Astrocyte of the cerebellum (primary cell): ENCODE measurements around the gene TMEM232.

Experiments
- DNase-seq: peaks from one replicate; pipeline ENCODE4 v3.0.0-alpha.2; 2011; ENCODE audit warnings: low read depth
- H3K4me3 ChIP-seq: 2 replicates; pipeline ENCODE4 v1.5.1; 2011; ENCODE audit warnings: mild to moderate bottlenecking, low read depth, low read length, moderate library complexity
- in situ Hi-C: cut with HindIII; loops from 2 replicates; pipeline ENCODE4 v1.10.0; 2017; ENCODE audit warnings: low sequenced_read_pairs
- TF ChIP-seq, protein P1 (sequence below): IDR thresholded peaks from 2 replicates; pipeline ENCODE4 v1.5.1; 2012; ENCODE audit warnings: low read length, low read depth, moderate library complexity, mild to moderate bottlenecking; ENCODE audit errors: missing control alignments

TMEM232 gene

DNA sequence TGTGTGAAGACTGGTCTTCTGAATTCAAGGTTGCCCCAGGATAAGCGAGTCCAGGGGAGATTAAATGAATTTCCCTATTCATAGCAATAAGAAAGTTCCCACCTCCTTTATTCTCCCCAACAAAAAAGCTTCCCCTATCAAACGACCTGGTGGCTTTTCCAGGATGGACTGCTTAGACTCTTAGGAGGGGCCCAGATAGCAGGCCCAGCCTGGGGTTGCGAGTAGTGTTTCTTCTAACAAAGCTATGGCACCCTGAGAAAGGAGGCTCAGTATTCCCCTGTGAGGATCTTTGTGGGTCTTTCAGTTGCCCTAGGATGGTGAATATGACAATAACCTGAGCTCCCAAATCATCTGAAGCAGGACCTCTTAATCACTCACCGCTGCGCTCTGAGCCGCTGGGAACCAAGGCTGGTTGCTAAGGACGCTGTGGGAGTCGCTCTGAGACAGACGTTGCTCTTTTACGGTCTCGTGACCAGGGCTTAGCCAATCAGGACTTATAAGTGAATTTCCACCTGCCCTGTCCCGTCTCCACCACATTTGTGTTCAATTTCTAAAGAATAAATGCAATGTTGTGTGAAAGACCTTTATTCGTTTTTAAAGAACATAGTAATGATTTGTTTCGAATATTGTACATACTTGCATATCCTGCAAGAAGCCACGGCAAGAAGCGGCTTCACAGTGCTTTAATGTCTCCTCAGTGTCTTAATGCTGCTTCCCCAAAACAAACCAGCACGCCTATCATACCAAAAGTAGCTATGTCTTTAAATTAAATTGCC, at the start of gene TMEM232:
TMEM232 (minus strand) TSS at position 423 of the 776 bp plus-strand sequence. CDS start 59,319 bp downstream, outside the sequence.
- H3K4me3 ChIP-seq: peak within 1 kb of the TSS; percentile 43
- in situ Hi-C loops: no loop called here
- TF ChIP-seq, protein P1, sequence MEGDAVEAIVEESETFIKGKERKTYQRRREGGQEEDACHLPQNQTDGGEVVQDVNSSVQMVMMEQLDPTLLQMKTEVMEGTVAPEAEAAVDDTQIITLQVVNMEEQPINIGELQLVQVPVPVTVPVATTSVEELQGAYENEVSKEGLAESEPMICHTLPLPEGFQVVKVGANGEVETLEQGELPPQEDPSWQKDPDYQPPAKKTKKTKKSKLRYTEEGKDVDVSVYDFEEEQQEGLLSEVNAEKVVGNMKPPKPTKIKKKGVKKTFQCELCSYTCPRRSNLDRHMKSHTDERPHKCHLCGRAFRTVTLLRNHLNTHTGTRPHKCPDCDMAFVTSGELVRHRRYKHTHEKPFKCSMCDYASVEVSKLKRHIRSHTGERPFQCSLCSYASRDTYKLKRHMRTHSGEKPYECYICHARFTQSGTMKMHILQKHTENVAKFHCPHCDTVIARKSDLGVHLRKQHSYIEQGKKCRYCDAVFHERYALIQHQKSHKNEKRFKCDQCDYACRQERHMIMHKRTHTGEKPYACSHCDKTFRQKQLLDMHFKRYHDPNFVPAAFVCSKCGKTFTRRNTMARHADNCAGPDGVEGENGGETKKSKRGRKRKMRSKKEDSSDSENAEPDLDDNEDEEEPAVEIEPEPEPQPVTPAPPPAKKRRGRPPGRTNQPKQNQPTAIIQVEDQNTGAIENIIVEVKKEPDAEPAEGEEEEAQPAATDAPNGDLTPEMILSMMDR: no peak
- peak; percentile 38 for DNase-seq

DNA sequence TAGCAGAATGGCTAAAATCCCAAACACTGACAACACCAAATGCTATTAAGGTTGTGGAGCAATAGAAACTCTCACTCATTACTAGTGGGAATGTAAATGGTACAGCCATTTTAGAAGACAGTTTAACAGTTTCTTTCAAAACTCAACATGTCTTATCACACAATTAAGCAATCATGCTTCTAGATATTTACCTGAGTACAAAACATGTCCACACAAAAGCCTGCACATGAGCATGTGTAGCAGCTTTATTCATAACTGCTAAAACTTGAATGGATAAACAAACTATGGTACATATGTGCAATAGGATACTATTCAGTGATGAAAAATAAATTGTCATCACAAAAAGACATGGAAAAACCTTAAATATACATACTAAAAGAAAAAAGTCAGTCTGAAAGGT, 43.8 kb upstream of the TMEM232 start:
- no peak overlapping the region for H3K4me3 ChIP-seq
- DNase-seq: no peak
- TF ChIP-seq, protein P1: no peak
- in situ Hi-C loops: no loop called here

DNA sequence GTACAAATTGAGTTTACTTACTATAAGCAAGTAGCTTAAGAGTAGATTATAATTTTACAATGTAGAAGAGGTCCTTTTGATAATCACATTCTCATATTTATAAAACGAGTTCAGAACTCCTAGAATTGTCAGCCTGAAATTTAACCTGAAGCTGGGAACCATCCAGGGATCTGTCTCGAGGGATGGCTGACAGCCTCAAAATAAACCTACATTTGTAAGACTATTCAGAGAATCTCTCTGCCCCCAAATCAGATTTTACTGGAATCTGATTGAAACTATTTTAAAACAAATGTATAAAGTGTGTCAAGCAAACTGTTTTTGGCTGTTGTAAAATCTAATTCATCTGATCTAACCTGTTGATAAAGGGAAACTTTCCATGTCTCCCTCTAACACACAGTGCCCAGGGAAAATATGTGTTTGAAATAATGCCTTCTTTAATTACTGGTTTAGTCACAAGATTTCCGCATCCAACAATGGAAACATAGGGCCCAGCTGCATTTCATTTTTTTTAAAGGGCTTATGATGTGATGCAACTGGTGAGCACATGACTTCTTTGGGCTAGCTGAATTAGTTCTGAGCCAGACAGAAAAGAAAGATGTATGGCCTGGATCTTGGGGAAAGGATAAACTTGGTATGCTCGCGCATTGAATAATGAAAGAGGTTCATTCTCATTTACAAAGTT, 42.7 kb upstream of the TMEM232 start:
- no peak overlapping the region for H3K4me3 ChIP-seq
- no peak for DNase-seq
- TF ChIP-seq, protein P1: no peak
- in situ Hi-C loops: no loop called here

DNA sequence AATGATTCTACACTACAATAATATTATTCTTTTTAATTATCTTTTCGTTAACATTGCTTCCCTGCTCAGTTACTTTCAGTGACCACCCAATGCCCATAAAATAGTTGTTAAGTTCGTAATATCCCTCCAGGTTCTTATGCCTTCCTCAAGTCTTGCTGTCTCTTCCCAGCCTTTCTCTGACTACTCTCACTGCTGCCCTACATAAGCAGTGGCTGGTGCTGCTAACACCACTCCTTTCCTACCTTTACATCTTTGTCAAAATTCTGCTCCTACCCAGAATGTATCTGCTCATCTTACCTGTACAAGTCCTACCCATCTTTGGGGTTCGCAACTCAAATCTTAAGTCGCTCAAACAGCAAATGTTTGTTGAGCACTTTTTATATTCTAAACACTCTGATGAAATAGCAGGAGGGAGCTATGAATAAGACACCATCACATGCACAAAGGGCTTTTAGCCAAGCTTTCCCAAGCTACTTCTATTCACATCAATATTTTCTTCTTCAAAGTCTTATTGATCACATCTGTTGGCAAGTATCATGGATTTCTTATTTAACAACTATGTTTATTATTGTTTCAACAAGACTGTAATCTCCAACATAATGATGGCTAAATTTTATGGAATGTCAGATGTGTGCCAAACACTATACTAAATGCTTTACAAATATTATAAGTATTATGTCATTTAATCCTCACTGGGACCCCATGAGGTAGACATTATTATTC, 41.8 kb upstream of the TMEM232 start:
- in situ Hi-C loops: no loop called here
- no peak overlapping the region for H3K4me3 ChIP-seq
- DNase-seq: no peak
- TF ChIP-seq, protein P1: no peak

DNA sequence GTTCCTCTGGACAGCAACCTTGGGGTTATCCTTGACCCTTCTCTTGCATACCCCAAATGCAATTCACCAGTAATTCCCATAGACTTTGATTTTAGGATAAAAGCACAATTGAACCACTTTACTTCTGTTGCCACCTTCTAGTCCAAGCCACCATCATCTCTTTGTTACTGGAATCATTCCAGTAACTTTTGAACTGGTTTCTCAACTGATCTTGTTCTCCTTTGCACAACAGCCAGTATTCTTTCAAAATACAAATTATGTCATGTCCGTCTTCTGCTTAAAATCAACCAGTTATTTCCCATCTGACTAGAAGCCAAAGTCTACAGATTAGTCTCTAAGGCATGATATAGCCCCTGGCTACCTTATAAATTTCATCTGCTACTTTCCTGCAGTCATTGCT, 33.7 kb upstream of the TMEM232 start:
- no peak overlapping the region for H3K4me3 ChIP-seq
- in situ Hi-C loops: no loop called here
- DNase-seq: no peak
- TF ChIP-seq, protein P1: no peak

DNA sequence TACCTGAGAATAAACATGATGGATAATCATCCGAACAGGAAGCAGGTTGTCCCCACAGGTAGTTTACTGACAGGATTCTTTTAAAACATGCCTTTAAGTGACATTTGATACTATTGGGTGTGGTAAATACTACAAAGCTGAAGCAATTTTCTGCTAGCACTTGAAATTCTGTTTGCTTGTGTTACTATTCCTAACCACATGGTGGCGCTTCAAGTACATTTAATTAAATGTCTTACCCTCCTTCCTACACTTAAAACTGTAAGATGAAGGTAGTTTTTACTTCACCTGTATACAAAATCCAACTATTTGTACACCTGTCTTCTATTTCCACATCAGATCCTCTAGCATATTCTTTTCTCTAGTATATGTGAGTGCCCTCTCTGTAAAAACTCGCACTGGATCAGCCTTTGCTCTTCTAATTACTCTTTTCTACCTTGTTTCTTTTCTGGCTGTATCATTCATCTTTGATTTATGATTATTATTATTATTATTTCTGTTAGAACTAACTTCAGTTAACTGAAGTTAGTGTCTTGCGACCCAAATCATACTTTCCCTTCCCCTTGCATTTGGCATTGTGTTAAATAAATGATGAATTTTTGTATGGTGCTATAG, 30.8 kb upstream of the TMEM232 start:
- DNase-seq: peak; percentile 56
- in situ Hi-C loops: no loop called here
- H3K4me3 ChIP-seq: no peak overlapping the region
- TF ChIP-seq, protein P1: peak; percentile 36
